H54 (cell line): ENCODE results near the gene PLVAP.
A peak's percentile ranks its signal among the peaks of the same experiment; 100 is the strongest.

ENCODE experiments used
- DNase-seq: peaks from one replicate; pipeline ENCODE4 v3.0.0; 2011; ENCODE audit warnings: low spot score, mixed read lengths; ENCODE audit not compliant: insufficient read length
- FAIRE-seq: peaks from 3 replicates; lab custom pipeline; 2011; peaks lifted over from hg19 to GRCh38; lab: Jason Lieb, UNC
- POLR2A ChIP-seq: IDR thresholded peaks from 2 replicates; pipeline ENCODE4 v1.6.1; 2011; ENCODE audit warnings: low read depth, mild to moderate bottlenecking, low read length

PLVAP gene

GRCh38 chr19:17305517-17306284 is 71.4 kb downstream of the PLVAP start, which contains the start of gene MRPL34:
Gene MRPL34 (plus strand): TSS chr19:17305872. CDS start chr19:17305893, 21 bp downstream.
- FAIRE-seq = no peak
- DNase-seq = peak; percentile 93
- TF ChIP-seq POLR2A = peak; percentile 49; the same call in 1 of the 2 replicates

GRCh38 chr19:17305216-17305516 is 72.0 kb downstream of the PLVAP start:
- DNase-seq = no peak
- TF ChIP-seq POLR2A = no peak
- peak; percentile 88 for FAIRE-seq

GRCh38 chr19:17304386-17305215 is 72.5 kb downstream of the PLVAP start:
- FAIRE-seq = no peak
- DNase-seq = no peak
- no peak for TF ChIP-seq POLR2A

GRCh38 chr19:17303940-17304267 is 73.2 kb downstream of the PLVAP start:
- DNase-seq = no peak
- no peak for FAIRE-seq
- TF ChIP-seq POLR2A = no peak

GRCh38 chr19:17303167-17303939 is 73.8 kb downstream of the PLVAP start, which contains the start of gene ABHD8:
Gene ABHD8 (minus strand): TSS chr19:17303425. CDS start chr19:17301616, 1,809 bp downstream.
- FAIRE-seq (peak; percentile 86), DNase-seq (peak; percentile 92)
- TF ChIP-seq POLR2A = 0 out of 2 replicates have a peak, but pooled peaks have one; percentile 47

GRCh38 chr19:17302391-17303166 is 74.6 kb downstream of the PLVAP start:
- DNase-seq (no peak), FAIRE-seq (no peak)
- no peak for TF ChIP-seq POLR2A
